NCI-H2107 treated with DMSO at 0.1 percent for 48 hours (cell line): Measurements from ENCODE around the gene PTH2.

Experiments used
- DNase-seq: peaks from one replicate; lab custom pipeline; 2025; ENCODE audit not compliant: unreplicated experiment; lab: John Stamatoyannopoulos, UW

PTH2 gene

DNA sequence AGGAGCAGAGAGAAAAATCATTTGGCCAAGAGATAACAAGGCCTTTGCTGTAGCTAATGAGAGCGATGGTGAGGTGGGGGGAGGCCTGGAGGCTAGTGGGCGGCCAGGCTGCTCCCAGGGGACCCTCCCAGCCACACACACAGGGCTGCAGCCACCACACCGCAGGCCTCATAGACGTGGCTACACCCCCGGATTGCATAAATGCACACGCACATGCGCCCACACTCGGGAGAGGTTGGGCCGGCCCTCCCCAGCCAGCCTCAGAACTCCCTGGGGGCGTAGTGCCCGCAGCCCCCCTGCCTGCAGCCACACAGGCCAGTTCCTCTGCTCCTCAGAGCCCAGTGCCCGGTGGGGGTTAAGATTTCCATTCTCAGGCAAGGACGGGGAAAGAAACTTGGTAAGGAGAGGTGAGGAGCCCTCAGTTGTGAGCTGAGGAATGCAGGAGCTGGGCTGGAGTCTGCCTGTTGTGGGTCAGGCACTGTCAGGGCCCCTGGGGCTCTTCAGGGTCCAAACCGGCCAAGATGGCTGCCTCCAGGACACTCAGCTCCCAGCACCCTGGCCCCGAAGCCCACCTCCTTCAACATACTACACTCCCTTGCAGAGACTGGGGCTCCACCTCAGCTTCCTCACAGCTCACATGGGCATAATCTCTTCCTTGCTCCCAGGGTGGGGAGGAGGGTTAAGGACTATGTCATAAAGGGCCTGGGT lies 8.0 kb downstream of the PTH2 start:
- DNase-seq, result no peak

DNA sequence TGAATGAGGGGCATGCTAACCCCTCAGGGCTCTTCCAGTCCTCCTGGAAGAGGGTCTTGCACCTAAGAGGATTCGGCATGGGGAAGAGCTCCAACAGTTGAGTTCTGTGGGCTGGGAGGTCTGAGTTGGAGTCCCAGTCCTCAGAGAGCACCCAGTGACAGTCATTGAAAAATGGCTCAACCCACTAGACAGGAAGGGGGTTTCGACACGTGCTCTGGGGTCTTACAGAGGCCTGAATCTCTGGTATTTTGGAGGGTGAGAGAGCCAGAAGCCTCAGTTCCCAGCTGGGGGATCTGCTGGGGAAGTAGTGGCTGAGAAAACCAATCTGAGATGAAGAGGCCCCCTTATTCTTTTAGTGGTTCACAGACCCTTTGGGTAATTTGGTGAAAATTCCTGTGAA lies 9.0 kb downstream of the PTH2 start:
- no peak for DNase-seq

DNA sequence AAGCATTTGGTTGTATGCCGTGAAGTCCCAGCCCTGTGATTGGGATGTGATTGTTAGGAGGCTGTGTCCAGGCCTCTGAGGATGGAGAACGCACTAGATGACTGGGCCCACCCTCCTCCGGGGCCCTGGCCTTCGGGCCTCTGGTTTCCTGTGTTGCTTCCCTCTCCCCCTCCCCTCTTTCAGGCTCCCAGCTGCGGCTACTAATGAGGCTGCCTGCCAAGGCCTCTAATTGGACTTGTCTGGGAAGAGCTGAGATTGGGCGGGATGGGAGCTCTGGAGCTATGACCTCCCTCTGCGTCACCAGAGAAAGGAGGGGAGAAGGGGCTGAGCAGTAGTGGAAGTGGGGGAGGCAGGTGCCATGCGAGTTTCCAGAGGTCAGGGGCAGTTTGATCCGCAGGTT lies 9.9 kb downstream of the PTH2 start:
- no peak for DNase-seq

DNA sequence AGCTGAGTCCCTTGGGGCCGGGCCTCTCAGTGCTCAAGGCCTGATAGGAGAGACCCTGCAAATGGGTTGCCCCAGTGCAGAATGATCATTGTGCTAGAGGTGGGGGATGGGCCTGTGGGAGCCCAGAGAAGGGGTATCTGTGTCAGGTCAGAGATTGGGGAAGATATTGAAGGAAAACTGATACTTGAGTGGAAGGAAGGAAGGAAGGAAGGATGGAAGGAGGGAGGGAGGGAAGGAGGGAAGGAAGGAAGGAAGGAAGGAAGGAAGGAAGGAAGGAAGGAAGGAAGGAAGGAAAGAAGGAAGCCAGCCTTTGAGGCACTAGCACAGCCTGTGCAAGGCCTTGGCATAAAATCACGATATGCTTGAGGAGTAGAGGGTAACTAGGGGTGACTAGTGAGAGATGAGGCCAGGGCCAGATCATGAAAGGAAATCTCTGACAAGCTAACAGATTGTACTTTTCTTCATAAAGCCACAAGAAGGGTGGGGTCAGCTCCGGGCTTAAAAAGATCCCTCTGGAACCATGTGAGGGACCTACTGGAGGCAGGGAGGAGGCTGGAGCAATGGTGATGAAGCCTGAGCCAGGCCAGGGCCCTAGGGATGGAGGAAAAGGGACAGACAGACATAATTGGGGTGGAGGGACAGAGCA lies 11.4 kb downstream of the PTH2 start:
- DNase-seq, result no peak

DNA sequence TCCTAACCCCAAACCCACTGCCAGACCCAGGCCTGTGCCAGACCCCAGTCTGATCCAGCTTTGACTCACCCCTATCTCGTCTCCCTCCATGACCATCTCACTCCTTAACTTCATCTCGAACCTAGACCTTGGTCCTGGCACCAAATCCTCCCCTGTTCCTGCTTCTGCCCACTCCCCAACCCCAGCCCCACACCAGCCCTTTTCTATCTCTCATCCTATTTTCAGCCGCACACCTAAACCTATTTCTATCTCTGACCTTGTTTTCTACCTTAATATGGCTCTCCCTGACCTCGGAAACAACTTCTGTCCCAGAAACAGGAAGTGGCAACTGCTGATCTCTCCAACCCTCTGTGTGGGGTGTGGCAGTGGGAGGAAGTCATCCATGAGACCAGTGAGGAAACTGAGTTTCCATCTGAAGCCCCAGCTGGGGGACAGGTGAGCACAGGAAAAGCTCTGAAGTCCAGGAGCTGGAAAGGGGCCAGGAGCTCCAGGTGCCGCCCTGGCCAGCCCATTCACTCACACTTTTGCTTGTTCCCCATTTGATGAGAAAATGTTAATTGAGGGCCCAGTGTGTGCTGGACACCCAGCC lies 13.7 kb downstream of the PTH2 start:
- no peak for DNase-seq

DNA sequence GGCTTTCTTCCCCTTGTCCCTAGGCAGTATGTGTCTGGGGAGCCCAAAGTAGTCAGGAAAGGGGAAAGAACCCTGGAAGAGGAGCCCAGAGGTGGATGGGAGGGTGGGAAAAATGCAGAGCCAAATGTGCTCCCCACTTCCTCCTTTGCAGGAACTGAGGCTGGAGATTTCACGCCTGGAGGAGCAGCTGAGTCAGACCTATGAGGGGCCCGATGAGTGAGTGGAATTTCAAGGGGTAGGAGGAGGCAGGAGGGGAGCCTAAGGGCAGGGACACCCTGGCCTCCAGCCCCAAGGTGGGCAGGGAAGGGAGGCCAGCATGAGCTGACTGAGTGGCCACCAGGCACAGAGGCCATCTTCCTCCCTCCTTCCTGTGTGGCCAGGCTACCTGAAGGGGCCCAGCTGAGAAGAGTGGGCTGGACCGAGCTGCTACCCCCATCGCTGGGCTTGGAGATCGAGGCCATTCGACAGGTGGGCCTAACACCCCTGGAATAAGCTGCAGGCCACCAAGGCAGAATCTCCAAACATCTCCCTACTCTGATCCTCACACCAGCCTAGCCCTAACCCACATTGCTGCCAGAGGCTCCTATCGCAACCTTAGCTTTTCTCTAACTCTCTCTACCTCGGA lies 14.3 kb downstream of the PTH2 start:
- no peak for DNase-seq

DNA sequence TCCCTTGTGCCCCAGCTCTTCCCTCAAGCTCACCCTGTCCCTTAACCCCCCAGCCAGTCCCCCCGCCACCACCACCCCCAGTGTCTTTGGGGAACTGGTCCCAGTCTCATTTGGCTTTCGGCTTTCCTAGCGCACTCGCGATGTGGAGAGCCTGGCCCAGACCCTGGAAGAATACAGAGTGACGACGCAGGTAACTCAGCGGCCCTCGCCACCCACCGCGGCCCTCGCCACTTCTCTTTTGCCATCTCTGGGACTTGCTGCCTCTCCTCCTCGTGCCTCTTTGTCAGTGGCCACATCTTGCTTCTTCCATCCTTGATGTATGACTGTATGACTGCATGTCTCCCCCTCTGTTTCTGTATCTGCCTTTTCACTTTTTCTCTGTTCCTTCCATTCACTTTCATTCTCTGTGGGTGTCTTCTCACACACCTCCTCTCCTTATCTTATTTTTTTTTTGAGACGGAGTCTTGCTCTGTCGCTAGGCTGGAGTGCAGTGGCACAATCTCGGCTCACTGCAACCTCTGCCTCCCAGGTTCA lies 15.7 kb downstream of the PTH2 start:
- no peak for DNase-seq

DNA sequence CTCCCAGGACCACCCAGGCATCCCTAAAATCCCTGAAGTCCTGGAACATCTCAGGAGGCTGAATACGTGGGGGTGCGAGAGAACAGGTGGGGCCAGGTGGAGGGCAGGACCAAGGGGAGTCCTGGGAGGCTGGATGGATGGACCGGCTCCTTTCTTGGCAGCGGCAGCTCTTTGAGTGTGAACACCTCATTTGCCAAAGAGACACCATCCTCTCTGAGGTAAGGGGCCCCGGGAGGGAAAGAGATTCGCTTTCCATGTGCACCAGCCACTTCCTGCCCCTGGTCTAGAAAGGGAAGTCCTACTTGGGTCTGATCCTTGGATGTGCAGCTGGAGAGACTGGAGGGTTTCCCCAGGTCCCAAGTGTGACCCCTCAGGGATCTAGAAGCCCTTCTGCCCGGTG lies 16.2 kb downstream of the PTH2 start:
- no peak for DNase-seq

DNA sequence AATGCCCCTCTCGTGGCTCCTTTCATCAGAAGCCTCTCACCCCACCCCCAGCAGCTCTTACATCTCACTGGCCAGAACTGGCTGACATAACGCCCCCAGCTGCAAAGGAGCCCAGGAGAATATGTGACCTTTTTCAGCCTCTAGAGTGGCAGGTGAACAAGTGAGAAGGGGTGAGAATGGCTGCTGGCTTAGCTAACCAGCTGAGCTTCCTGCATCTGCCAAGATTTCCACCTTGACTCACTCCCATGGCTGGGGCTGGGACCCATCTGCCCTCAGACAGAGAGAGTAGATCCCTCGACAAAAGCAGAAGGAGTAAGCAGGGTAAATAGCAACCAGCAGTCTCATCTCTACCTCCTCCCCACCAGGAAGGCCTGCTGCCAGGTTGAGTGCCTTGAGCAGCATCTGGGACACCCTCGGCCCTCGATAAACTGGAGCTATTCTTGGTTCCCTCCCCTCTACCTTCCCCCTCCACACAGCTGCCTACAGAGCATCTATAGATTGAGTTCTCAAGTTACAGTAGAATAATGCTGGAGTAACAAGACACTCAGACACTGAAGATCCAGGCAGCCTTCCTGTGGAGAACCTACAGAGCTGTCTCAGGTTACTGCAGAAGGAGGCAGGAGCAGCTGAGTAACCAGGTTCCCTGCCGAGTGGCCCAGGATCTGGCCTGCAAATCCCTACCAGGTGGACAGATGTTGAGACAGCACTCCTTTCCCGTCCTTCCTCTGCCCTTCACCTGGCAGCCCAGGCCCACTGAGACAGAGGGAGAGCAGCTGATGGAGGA lies 19.6 kb downstream of the PTH2 start:
- DNase-seq, result peak; percentile 98

DNA sequence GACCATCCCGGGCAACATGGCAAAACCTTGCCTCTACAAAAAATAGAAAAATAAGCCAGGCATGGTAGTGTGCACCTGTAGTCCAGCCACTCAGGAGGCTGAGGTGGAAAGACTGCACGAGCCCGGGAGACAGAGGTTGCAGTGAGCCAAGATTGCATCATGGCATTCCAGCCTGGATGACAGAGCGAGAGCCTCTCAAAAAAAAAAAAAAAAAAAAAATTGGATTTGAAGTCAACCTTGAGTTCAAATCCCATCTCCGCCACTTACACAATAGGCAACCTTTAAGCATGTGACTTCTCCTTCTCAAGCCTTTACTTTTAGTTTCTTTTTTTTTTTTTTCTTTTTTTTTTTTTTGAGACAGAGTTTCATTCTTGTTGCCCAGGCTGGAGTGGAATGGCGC lies 23.2 kb downstream of the PTH2 start:
- no peak for DNase-seq

DNA sequence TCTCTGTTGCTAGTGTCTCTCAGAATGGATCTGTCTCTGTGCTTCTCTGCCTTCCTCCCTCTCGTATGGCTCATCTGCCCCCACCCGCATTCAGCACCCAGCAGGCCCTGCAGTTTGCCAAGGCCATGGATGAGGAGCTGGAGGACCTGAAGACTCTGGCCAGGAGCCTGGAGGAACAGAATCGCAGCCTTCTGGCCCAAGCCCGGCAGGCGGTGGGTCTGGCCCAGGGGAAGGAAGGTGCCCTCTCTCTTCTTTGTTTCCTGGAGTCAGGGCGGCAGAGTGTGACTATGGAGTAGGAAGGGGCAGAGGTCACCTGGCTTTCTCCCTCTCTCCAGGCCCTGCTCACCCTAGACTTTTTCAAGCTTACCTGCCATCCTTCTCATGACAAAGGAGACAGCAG lies 24.3 kb downstream of the PTH2 start:
- DNase-seq, result no peak

DNA sequence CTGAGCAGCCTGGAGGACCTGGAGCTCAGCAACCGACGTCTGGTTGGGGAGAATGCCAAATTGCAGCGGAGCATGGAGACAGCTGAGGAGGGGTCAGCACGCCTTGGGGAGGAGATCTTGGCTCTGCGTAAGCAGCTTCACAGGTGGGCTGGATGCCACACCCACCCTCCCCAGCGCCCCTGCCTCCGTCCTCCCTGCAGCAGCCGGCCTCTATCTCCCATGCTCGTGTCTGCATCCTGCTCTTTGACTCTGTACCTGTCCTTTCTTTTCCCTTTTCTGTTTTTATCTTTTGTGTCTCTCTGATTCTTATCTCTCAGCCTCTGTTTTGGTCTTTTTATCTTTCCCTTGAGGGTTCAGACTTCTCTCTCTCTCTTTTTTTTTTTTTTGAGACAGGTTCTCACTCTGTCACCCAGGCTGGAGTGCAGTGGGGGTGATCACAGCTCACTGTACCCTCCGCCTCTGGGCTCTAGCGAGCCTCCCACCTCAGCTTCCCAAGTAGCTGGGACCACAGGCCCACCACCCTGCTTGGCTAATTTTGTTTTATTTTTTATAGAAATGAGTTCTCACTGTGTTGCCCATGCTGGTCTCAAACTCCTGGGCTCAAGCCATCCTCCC lies 25.1 kb downstream of the PTH2 start:
- no peak for DNase-seq

DNA sequence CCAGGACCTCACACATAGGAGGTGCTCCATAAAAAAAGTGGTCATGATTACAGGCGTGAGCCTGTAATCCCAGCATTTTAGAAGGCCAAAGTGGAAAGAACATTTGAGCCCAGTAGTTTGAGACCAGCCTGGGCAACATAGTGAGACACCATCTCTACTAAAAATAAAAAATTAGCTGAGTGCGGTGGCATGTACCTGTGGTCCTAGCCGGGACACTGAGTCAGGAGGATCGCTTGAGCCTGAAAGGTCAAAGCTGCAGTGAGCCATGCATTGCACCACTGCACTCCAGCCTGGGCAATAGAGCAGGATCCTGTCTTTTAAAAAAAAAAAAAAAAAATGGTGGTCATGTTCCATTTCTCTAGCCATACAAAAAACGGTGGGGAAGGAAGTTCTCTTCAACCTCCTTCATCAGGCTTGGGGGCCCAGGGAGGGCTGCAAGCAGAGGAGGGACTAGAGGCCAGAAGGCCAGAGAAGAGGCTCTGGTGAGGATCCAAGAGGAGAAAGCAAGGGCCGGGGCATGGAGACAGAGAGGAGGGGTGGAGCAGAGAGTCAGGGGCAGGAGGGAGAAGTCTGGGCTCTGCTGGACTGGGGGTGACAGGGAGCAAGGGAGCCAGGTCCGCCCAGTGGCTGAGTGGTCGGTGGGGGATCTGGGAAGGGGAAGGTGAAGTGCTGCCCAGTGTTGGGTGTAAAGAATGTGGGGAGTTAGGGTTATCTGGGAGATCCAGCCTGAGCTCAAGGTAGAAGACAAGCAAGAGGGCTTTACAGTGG lies 26.3 kb downstream of the PTH2 start:
- no peak for DNase-seq

DNA sequence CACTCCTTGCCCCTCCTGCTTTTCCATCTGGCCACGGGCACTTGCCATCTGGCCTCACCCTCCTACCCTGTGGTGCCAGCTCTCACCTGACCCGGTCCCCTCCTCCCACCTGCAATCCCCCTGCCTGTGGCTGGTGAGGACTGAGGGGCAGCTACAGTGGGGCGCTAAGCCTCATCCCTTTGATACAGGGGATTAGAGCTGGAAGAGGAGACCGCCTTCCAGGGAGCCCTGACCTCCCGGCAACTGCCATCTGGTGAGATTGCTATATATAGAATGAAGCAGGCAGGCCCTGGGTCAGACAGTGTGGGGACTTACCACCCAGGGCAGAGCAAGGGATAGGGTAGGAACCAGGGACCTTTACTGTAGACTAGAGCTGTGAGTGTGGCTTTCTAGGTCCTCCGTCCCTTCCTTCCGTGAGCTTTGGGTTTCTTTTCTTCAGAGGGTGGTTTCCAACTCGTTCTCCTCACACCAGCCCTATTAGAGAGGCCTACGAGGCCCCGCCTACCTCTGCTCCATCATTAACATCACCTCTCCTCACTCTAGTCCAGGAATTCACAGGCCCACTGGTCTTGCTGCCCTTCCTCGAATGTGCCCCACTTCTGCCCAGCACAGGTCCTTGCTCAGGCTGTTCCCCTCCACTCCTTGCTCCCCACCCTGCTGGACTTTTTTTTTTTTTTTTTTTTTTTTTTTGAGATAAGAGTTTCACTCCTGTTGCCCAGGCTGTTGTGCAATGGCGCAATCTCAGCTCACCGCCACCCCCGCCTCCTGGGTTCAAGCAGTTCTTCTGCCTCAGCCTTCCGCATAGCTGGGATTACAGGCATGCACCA lies 27.4 kb downstream of the PTH2 start:
- no peak for DNase-seq

DNA sequence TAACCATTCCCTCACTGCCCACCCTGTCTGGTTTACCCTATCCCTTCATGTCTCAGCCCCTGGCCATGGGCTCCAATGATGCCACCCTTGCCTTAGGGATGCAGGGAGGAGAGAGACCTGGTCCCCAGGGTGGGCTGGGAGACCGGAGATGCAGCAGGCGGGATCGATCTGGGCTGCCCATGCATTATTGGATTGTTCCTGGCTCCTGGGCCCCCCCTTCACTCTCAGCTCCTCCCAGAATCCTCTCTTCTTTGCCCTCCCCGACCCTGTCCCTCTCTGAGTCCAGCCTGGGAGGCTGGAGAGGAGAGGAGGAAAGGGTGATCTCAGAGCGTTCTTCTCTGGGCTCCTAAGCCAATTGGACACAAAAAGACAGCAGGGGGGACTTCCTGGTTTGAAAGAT lies 29.4 kb downstream of the PTH2 start:
- no peak for DNase-seq

DNA sequence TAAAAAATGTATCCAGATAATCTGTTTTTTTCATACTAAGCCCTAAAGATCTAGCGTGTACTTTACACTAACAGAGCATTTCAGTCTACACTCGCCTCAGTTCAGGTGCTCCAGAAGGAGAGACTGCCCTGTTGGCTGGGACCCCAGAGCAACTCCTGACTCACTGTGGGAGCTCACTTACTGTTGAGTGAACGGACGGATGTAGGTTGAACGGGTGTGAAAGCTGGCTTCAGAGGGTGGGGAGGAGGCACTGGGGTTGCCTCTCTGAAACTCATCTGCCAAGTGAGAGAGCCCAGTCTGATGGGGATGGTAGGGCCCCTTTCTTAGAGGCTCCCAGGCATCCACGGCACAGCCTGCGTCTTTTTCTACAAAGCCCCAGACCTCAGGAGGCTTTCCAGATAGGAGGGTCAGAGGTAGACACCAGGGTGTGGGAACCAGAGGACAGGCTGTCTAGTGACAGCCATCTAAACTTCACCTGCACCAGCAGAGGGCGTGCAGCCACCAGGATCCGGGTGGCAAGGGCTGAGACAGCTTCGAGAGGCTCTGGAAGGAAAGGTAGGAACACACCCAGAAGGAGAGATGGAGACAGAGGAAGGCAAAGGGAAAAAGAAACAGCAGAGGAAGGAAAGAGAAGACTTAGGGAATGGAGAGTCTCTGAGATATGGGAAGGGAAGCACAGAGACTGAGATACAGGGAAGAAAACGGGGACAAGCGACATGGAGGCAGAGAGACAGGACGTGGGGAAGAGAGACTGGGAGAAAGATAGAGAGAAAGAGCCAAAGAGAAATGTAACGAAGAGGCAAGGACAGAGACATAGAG lies 31.5 kb downstream of the PTH2 start:
- peak; percentile 76 for DNase-seq

DNA sequence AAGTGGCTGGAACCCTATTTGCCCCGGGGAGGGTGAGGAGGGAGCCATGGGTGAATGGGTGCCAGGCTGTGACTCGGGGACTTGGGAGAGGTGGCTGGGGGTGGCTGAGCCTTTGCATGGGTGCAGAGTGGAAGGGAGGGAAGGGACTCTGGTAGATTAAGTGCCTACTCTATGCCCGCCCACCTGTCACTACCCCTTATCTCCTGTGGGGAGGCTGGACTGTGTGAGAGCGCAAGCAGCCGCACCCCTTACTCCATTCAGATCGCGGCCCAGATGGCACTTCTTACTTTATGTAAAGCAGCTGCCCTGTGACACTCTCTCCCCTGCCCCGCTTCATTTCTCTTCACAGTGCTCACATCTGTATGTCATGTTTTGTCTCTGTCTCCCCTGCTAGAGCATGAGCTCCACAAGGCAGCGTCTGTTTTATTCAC lies 32.3 kb downstream of the PTH2 start:
- DNase-seq, result no peak
